Rectal smooth muscle tissue (tissue), 1 donor: ENCODE data around the gene ACTN4.

Source experiments
- H3K27ac ChIP-seq: one replicate; pipeline ENCODE4 v1.7.0; 2013; ENCODE audit warnings: low read depth, low read length, inconsistent platforms
- H3K27me3 ChIP-seq: one replicate; pipeline ENCODE4 v1.7.0; 2013; ENCODE audit warnings: low read length; ENCODE audit not compliant: control insufficient read depth, insufficient read depth
- H3K36me3 ChIP-seq: one replicate; pipeline ENCODE4 v1.7.0; 2013; ENCODE audit warnings: low read length; ENCODE audit not compliant: control insufficient read depth, insufficient read depth
- H3K4me1 ChIP-seq: one replicate; pipeline ENCODE4 v1.7.0; 2013; ENCODE audit warnings: low read length; ENCODE audit not compliant: control insufficient read depth, insufficient read depth
- H3K4me3 ChIP-seq: one replicate; pipeline ENCODE4 v1.7.0; 2013; ENCODE audit warnings: low read length
- H3K9ac ChIP-seq: one replicate; pipeline ENCODE4 v1.7.0; 2013; ENCODE audit warnings: low read length

ACTN4 gene

DNA sequence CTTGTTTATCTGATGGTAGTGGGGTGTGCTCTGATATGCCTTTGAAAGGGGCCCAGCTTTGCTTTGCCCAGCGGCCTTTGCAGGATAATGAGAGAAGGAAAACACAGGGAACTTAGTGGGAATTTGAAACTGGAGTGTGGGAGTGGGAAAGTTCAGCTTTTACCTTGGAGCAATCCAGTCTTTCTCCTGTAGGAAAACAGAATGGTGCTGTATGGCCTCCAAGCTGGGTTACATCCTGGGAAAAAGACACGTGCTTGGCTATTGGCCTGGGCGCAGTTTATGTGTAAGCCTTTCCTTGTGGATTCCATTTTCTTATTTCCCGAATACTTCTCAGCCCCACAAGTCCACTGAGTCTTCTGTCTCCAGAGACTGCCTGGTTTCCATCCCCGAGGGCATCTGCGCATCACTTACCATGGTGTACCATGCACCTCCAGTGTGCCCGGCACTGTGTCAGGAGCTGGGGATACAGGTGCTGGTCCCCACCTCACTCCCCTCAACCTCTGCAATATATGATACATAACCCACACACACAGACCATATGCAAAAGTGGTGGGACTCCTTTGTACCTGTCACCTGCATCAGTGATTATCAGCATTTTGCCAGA, 31.5 kb downstream of the ACTN4 start:
- Histone ChIP-seq H3K9ac (no peak overlapping the region), H3K4me1 (peaks cover 43% of the 10 kb centered on the region), H3K27ac (peak overlapping the region; percentile 44), H3K36me3 (peaks cover 5% of the 10 kb centered on the region), H3K4me3 (no peak overlapping the region), H3K27me3 (no peaks in the 10 kb centered on the region)

DNA sequence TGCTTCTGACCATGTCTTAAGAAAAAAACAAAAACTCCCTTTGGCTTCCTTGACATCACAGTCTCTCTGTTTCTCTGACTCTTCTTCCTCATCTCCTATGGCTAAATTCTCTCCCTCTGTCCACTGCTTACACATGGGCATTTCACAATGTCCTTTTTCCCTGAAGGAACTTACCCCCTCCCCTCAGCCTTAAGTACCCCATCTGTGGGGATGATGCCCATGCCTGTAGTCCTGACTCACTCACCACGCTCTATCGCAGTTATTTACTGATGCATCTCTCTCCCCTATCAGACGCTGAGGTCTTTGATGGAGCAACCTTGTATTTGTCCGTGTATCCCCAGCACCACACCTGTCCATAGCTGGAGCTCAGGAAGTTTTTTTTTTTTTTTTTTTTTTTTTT, 32.4 kb downstream of the ACTN4 start:
- Histone ChIP-seq H3K27ac (no peak overlapping the region), H3K27me3 (no peaks in the 10 kb centered on the region), H3K9ac (no peak overlapping the region), H3K4me1 (peaks cover 43% of the 10 kb centered on the region), H3K4me3 (no peak overlapping the region), H3K36me3 (peaks cover 5% of the 10 kb centered on the region)

DNA sequence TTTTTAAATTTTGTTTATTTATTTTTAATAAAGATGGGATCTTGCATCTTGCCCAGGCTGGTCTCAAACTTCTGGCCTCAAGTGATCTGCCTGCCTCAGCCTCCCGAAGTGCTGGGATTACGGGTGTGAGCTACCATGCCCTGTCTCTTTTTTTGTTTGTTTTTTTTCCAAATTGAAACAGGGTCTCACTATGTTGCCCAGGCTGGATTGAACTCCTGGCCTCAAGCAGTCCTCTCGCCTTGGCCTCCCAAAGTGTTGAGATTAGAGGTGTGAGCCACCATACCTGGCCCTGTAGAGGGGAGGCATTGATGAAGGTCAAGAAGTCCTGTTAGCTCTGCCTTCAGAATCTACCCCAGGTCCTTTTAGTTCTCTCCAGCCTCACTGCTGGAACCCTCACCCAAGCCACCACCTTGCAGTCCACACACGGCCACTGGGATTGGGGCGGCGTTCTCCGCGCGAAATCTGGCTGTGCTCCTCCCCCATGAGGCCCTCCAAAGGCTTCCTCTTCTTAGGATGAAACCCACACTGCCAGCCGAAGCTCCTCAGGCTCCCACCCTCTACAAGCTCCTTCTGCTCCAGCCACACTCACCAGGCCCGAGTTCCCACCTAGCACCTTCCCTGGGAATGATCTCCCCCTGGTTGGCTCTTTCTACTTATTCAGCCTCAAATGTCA, 34.9 kb downstream of the ACTN4 start:
- peaks cover 5% of the 10 kb centered on the region for H3K36me3 ChIP-seq
- H3K4me1 ChIP-seq = peaks cover 42% of the 10 kb centered on the region
- H3K27me3 ChIP-seq = no peaks in the 10 kb centered on the region
- H3K27ac ChIP-seq = peak overlapping the region; percentile 88
- no peak overlapping the region for H3K9ac ChIP-seq
- H3K4me3 ChIP-seq = peak overlapping the region; percentile 6

DNA sequence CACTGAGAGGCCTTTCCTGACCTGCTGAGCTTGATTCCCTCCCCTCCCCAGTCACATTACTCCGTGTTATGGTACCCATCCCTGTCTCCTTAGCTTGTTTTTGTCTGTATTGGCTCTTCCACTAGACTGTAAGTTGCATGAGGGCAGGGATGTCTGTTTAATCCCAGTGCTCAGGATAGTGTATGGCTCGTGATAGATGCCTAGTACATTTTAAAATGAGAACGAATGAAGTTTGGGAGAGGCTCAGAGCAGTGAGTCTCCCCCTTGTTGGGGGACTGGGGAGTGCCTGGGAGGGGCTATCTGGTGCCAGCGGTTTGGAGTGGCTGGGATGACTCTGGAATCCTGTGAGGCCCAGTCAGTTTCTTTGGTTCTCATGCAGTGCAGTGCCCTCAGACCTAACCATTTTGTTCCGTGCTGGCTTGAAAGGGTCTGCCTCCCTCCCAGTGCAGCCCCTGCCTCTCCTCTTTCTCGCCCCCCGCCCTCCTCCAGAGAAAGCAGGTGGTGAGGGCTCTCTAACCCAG, 35.5 kb downstream of the ACTN4 start:
- peak overlapping the region; percentile 88 for H3K27ac ChIP-seq
- peaks cover 42% of the 10 kb centered on the region for H3K4me1 ChIP-seq
- H3K4me3 ChIP-seq = peak overlapping the region; percentile 6
- peaks cover 5% of the 10 kb centered on the region for H3K36me3 ChIP-seq
- H3K9ac ChIP-seq = peak overlapping the region; percentile 16
- no peaks in the 10 kb centered on the region for H3K27me3 ChIP-seq

- Histone ChIP-seq H3K9ac (peak overlapping the region; percentile 16), H3K27ac (peak overlapping the region; percentile 88), H3K4me3 (peak overlapping the region; percentile 5), H3K4me1 (peaks cover 40% of the 10 kb centered on the region), H3K36me3 (peaks cover 5% of the 10 kb centered on the region), H3K27me3 (no peaks in the 10 kb centered on the region)
Observed at GRCh38 chr19:38683393-38684077, 36.1 kb downstream of the ACTN4 start.

DNA sequence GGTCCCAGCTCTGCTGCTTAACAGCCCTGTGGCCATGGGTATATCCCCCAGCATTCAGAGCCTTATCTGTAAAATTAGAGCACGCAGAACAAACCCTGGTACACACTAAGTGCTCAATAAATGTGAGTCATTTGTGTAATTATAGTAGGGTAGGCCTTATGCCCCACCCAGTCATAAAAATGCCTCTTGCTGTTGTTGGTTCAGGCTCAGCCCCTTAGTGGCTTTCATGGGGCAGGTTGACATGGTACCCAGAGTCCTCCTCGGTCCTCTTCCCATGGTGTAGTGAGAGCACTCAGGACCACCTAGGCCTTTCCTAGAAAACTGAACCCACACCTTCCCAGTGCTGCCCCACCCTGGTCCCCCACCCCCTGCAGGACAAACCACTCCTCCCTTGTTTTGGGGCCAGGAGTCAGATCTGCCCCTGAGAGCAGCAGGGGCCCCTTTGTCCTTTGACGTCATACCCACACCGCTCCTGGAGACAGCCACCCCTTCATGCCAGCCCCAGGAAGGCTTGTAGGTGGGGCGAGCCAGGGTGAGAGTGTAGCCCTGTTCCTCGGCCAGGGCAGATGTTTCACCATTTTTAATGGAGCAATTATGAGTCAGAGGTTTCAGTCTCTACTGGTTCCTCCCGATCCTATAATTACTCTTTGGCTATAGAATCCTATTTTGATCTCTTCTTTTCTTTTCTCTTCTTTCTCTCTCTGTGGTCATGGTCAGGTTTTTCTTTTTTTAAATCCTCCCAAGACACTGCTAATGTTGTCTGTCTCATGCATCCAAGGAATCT, 36.8 kb downstream of the ACTN4 start:
- H3K9ac ChIP-seq = peak overlapping the region; percentile 4

GRCh38 chr19:38684862-38685665, 37.6 kb downstream of the ACTN4 start:
- peaks cover 35% of the 10 kb centered on the region for H3K4me1 ChIP-seq
- H3K4me3 ChIP-seq = no peak overlapping the region
- H3K36me3 ChIP-seq = no peaks in the 10 kb centered on the region
- H3K9ac ChIP-seq = peak overlapping the region; percentile 10
- H3K27ac ChIP-seq = peak overlapping the region; percentile 88
- no peaks in the 10 kb centered on the region for H3K27me3 ChIP-seq

More for the DNA sequence above, 36.8 kb downstream of the ACTN4 start:
- Histone ChIP-seq H3K27me3 (no peaks in the 10 kb centered on the region), H3K4me1 (peaks cover 36% of the 10 kb centered on the region), H3K4me3 (peak overlapping the region; percentile 5), H3K27ac (peak overlapping the region; percentile 88), H3K36me3 (peaks cover under 1% of the 10 kb centered on the region)

DNA sequence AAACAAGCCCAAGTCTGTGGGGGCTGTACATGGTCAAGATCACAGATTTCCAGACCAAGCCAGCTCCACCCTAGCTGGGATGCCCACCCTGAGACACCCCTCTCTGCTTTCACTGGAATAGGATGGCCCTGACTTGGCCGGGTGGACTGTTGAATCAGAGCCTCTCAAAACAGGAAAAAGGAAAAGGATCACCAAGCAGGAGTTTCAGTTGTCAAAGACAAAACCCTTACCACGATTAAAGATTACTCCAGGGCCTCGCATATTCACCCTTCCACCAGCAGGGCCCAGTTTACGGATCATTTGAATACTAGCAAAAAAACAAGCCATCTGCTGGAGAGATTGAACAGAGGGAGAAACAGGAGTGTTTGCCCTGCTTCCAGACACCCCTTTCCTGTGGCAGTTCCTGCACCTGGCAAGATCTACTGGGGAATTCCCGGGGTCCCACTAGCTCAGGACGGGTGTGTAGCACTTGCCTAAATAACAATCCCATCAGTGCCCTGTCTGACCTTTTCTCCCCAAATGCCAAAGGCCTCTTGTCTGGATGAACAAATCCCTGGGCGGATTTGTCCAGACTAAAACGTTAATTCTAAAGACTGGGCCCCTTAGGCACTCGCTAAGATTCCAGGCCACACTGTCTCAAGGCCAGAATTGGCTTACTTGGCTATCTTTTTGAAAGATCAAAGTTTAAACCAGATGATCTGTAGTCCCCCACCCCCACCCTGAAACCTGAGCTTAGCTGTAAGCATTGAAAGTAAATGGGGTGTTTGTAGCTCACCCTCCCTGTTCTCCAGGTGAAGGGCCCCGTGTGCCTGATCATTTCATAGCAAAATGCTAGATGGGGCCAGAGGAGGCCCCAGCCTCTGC, 38.4 kb downstream of the ACTN4 start:
- peaks cover 37% of the 10 kb centered on the region for H3K4me1 ChIP-seq
- H3K27me3 ChIP-seq = no peaks in the 10 kb centered on the region

DNA sequence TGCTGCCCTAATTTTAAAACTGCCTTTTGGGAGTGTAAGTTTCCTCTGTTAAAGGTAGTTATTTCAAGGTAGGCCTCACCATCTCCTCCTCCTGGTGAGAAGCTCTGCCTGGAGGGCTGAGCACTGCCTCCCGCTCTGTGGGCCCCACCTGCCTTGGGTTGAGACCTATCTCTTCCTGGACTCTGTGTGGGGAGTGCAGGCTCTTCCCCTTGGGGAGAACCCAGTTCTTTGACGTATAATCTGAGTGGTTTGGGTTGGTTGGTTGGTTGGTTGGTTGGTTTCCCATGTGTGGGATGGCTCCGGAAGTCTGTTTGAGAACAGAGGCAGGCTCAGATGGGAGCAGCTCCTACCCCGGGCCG, 39.1 kb downstream of the ACTN4 start:
- Histone ChIP-seq H3K4me3 (no peak overlapping the region), H3K9ac (no peak overlapping the region), H3K27ac (peak overlapping the region; percentile 88), H3K27me3 (no peaks in the 10 kb centered on the region), H3K36me3 (no peaks in the 10 kb centered on the region), H3K4me1 (peaks cover 41% of the 10 kb centered on the region)

More for the DNA sequence above, 38.4 kb downstream of the ACTN4 start:
- H3K36me3 ChIP-seq = no peaks in the 10 kb centered on the region
- H3K4me3 ChIP-seq = no peak overlapping the region
- H3K27ac ChIP-seq = peak overlapping the region; percentile 88
- peak overlapping the region; percentile 10 for H3K9ac ChIP-seq

GRCh38 chr19:38687837-38688378, 40.5 kb downstream of the ACTN4 start:
- Histone ChIP-seq H3K27me3 (no peaks in the 10 kb centered on the region), H3K36me3 (no peaks in the 10 kb centered on the region), H3K9ac (no peak overlapping the region), H3K4me1 (peaks cover 52% of the 10 kb centered on the region), H3K27ac (no peak overlapping the region), H3K4me3 (no peak overlapping the region)

DNA sequence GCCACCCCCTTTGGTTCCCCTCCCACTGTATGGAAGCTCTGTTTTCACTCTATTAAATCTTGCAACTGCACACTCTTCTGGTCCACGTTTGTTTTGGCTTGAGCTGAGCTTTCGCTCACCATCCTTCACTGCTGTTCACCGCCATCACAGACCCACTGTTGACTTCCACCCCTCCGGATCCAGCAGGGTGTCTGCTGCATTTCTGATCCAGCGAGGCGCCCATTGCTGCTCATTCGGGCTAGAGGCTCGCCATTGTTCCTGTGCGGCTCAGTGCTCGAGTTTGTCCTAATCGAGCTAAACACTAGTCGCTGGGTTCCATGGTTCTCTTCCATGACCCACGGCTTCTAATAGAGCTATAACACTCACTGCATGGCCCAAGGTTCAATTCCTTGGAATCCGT, 42.7 kb downstream of the ACTN4 start:
- peaks cover 49% of the 10 kb centered on the region for H3K4me1 ChIP-seq
- no peaks in the 10 kb centered on the region for H3K27me3 ChIP-seq
- no peak overlapping the region for H3K4me3 ChIP-seq
- H3K36me3 ChIP-seq = no peaks in the 10 kb centered on the region
- no peak overlapping the region for H3K9ac ChIP-seq
- H3K27ac ChIP-seq = peak overlapping the region; percentile 98
